Lower lobe of right lung (tissue), 2 donors: ENCODE data around the gene TECR. TPM values are rescaled to one million over a fixed set of nuclear protein-coding genes. Genes with fewer than 3 reads are reported as not detected.
"Not testable (repeated sequence)": the region's sequence is repeated elsewhere in the genome, so short reads cannot be mapped to it uniquely, and the experiment has no call there.

Experiments used
- ATAC-seq, 2 donors: fragments of 200-7000 bp; cut with Tn5 transposase; one replicate each; pipeline ENCODE4 v1.9.1; 2020 to 2022; ENCODE audit warnings: mild to moderate bottlenecking in 2 of 2, moderate library complexity in 2 of 2
- DNase-seq: peaks from one replicate; pipeline ENCODE4 v3.0.0-alpha.2; 2020
- H3K27ac ChIP-seq: fragments of 200-600 bp; one replicate; pipeline ENCODE4 v1.8.0; 2022
- H3K27me3 ChIP-seq: fragments of 200-600 bp; one replicate; pipeline ENCODE4 v1.8.0; 2022; ENCODE audit warnings: low read depth
- H3K36me3 ChIP-seq: fragments of 200-600 bp; one replicate; pipeline ENCODE4 v1.8.0; 2022; ENCODE audit warnings: mild to moderate bottlenecking
- H3K4me1 ChIP-seq: fragments of 200-600 bp; one replicate; pipeline ENCODE4 v1.8.0; 2022
- H3K4me3 ChIP-seq: fragments of 200-600 bp; one replicate; pipeline ENCODE4 v1.8.0; 2022; ENCODE audit warnings: mild to moderate bottlenecking
- H3K9me3 ChIP-seq: fragments of 200-600 bp; one replicate; pipeline ENCODE4 v1.8.0; 2022
- intact Hi-C: fragments of 100-400 bp; cut with DNase I; formaldehyde crosslinking; loops from one replicate; pipeline ENCODE4 v1.11.0; 2022
- microRNA-seq: library from miRNA; unstranded; fragments of <30 nt; microRNA quantifications from one replicate; pipeline ENCODE4 v1.2.0, GENCODE V29; 2020; ENCODE audit warnings: borderline number of aligned reads
- total RNA-seq: library from RNA; stranded (reverse); fragmentation: NEBNext Ultra II Directional; extraction: Animal tissue kit (Norgen Biotek cat#: 25700); gene quantifications from one replicate; pipeline ENCODE4 v1.2.1, GENCODE V29; 2021
- TF ChIP-seq, protein P1 (sequence below): fragments of 200-600 bp; IDR thresholded peaks from one replicate; pipeline ENCODE4 v1.8.0; 2022; ENCODE audit warnings: antibody characterized with exemption, mild to moderate bottlenecking
- donor health status: DM: no; HTN: yes; CAD: no; lungs with severe emphysema.

Gene TECR
- total RNA-seq, 1 donor from 2014 or later: 127 TPM

DNA sequence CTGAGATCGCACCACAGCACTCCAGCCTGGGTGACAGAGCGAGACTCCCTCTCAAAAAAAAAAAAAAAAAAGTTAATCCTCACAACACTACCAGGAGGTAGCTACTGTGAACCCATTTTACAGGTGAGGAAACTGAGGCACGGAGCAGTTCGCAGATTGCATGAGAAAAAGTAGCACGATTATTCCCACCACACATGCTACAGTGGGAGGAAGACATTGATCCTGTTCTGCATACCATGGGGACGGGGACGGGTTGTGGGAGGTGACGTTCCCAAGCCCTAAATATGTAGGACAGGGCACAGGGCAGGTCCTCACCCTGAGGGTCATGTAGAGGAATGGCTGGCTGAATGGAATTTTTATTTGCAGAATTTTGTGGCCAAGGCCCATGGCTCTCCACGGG, 77.2 kb downstream of the TECR start:
- Histone ChIP-seq H3K27ac (no peak overlapping the region), H3K27me3 (no peaks in the 10 kb centered on the region), H3K9me3 (peaks cover 6% of the 10 kb centered on the region), H3K4me1 (no peaks in the 10 kb centered on the region), H3K36me3 (no peaks in the 10 kb centered on the region), H3K4me3 (no peak overlapping the region)
- TF ChIP-seq, protein P1, sequence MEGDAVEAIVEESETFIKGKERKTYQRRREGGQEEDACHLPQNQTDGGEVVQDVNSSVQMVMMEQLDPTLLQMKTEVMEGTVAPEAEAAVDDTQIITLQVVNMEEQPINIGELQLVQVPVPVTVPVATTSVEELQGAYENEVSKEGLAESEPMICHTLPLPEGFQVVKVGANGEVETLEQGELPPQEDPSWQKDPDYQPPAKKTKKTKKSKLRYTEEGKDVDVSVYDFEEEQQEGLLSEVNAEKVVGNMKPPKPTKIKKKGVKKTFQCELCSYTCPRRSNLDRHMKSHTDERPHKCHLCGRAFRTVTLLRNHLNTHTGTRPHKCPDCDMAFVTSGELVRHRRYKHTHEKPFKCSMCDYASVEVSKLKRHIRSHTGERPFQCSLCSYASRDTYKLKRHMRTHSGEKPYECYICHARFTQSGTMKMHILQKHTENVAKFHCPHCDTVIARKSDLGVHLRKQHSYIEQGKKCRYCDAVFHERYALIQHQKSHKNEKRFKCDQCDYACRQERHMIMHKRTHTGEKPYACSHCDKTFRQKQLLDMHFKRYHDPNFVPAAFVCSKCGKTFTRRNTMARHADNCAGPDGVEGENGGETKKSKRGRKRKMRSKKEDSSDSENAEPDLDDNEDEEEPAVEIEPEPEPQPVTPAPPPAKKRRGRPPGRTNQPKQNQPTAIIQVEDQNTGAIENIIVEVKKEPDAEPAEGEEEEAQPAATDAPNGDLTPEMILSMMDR: no peak
- ATAC-seq: no peak
- intact Hi-C loops: no loop called here
- no peak for DNase-seq

DNA sequence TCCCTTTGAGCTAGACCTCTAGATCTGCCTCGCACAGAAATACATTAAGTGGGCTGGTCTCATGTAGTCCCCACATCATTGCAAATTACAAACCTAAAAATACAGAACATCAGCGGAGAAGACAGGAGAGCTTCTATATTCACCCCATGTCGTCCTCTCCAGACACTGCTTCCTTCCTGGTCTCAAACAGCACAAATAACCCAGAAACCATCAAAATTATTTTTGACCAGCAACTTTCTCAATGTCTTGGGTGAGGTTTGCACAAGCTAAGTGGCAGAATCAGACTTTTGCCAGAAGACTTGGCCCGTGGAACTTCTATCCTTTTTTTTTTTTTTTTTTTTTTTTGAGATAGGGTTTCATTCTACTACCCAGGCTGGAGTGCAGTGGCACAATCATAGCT, 81.7 kb downstream of the TECR start:
- no peaks in the 10 kb centered on the region for H3K27me3 ChIP-seq
- no peaks in the 10 kb centered on the region for H3K4me1 ChIP-seq
- ATAC-seq (no peak), DNase-seq (no peak)
- intact Hi-C loops: no loop called here
- no peaks in the 10 kb centered on the region for H3K36me3 ChIP-seq
- no peaks in the 10 kb centered on the region for H3K9me3 ChIP-seq
- H3K4me3 ChIP-seq: no peak overlapping the region
- TF ChIP-seq, protein P1: no peak
- H3K27ac ChIP-seq: no peak overlapping the region

DNA sequence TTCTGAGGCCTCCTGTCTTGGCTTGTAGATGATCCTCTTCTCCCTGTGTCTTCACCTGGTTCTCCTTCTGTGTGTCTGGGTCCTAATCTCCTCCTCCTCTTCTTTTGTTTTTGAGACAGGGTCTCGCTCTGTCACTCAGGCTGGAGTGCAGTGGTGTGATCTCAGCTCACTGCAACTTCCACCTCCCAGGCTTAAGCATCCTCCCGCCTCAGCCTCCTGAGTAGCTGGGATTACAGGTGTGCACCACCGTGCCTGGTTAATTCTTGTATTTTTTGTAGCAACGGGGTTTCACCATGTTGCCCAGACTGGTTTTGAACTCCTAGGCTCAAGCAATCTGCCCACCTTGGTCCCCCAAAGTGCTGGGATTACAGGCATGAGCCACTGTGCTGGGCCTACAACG, 82.8 kb downstream of the TECR start:
- H3K36me3 ChIP-seq, H3K9me3 ChIP-seq, DNase-seq, H3K4me1 ChIP-seq, H3K4me3 ChIP-seq, H3K27me3 ChIP-seq, ATAC-seq, H3K27ac ChIP-seq, intact Hi-C loops: not testable (repeated sequence)

DNA sequence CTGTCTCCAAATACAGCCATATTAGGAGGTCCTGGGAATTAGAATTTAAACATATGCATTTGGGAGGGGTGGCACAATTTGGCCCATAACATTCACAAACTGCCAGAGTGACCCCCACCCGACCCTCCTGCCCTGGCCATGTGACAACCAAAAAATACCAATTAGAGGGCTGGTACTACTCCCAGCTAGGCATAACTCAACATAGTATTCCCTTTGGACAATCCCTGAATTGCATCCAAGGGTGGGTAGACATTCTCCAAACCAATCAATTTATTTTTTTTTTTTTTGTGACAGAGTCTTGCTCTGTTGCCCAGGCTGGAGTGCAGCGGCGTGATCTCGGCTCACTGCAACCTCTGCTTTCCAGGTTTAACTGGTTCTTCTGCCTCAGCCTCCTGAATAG, 83.3 kb downstream of the TECR start:
- Histone ChIP-seq H3K27ac (no peak overlapping the region), H3K4me3 (no peak overlapping the region), H3K4me1 (no peaks in the 10 kb centered on the region), H3K9me3 (no peaks in the 10 kb centered on the region), H3K27me3 (no peaks in the 10 kb centered on the region), H3K36me3 (no peaks in the 10 kb centered on the region)
- DNase-seq (no peak), ATAC-seq (no peak)
- TF ChIP-seq, protein P1: no peak
- intact Hi-C loops: no loop called here

DNA sequence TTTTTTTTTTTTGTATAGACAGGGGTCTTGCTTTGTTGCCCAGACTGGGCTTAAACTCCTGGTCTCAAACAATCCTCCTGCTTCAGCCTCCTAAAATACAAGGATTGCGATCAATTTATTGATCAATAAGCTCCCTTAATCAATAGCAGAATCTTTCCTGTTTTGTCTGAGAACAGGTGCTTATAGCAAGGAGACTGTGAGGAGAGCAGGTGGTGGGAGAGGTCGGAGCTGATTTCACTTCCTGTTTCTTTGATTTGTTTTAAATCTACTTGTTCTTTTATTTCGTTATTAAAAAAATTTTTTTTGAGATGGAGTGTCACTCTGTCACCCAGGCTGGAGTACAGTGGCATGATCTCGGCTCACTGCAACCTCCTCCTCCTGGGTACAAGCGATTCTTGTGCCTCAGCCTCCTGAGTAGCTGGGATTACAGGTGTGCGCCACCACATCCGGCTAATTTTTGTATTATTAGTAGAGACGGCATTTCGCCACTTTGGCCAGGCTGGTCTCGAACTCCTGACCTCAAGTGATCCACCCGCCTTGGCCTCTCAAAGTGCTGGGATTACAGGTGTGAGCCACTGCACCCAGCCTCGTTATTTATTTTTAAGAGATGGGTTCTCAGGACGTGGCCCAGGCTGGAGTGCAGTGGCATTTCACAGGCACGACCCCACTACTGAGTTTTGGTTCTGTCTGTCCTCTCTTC, 84.2 kb downstream of the TECR start:
- H3K9me3 ChIP-seq, H3K4me3 ChIP-seq, H3K27me3 ChIP-seq, H3K27ac ChIP-seq, DNase-seq, intact Hi-C loops, ATAC-seq, H3K4me1 ChIP-seq, H3K36me3 ChIP-seq: not testable (repeated sequence)

DNA sequence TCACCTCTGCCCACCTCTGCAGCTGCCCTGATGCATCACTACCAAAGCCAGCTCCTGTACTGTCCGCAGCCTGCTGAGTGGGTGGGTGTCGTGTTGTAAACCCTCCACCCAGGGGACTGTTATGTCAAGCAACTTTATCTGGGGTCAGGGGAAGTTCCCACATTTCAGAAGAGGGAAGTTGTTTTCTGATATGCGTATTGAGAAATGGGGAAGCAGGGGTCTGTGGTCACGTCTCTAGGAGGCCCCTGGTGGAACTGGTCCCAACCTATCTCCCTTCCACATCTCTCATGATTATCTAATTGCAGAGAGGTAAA, 84.7 kb downstream of the TECR start:
- Histone ChIP-seq H3K27ac (no peak overlapping the region), H3K4me3 (no peak overlapping the region), H3K9me3 (peaks cover 4% of the 10 kb centered on the region), H3K27me3 (no peaks in the 10 kb centered on the region), H3K4me1 (no peaks in the 10 kb centered on the region), H3K36me3 (no peaks in the 10 kb centered on the region)
- intact Hi-C loops: no loop called here
- ATAC-seq (peak; percentile 64 to 73), DNase-seq (peak; percentile 63)
- TF ChIP-seq, protein P1: no peak

Small RNA genes within 50 kb of the gene (microRNA-seq; reads per million reads assigned to microRNA genes)
- gene MIR639: not detected

Other genes with a start within 250 kb of the TECR start
- gene ADGRE5, start 148.2 kb upstream of the TECR start, total RNA-seq: 239 TPM
- gene DDX39A, start 110.3 kb upstream of the TECR start, total RNA-seq: 59.3 TPM
- gene PKN1, start 96.3 kb upstream of the TECR start, total RNA-seq: 147 TPM
- gene PTGER1, start 54.2 kb upstream of the TECR start, total RNA-seq: 0.62 TPM
- 72.1 TPM for gene GIPC1, start 33.5 kb upstream of the TECR start, total RNA-seq
- gene DNAJB1, start 11.2 kb upstream of the TECR start, total RNA-seq: 92.5 TPM
- 121 TPM for gene NDUFB7, start 42.5 kb downstream of the TECR start, total RNA-seq
- not detected for gene CLEC17A, start 53.5 kb downstream of the TECR start, total RNA-seq
- gene ADGRE3, start 145.2 kb downstream of the TECR start, total RNA-seq: 25.5 TPM
- 20.0 TPM for gene ZNF333, start 160.5 kb downstream of the TECR start, total RNA-seq
- 19.9 TPM for gene ADGRE2, start 249.0 kb downstream of the TECR start, total RNA-seq